ENCODE data around the gene USP7.
"Not testable (repeated sequence)": the region's sequence is repeated elsewhere in the genome, so short reads cannot be mapped to it uniquely, and the experiment has no call there.

USP7 gene

GRCh38 chr16:8972843-8973586 lies 9.3 kb upstream of the USP7 start:
- DNase-seq (ENCODE audit: low read depth): no peak

DNA sequence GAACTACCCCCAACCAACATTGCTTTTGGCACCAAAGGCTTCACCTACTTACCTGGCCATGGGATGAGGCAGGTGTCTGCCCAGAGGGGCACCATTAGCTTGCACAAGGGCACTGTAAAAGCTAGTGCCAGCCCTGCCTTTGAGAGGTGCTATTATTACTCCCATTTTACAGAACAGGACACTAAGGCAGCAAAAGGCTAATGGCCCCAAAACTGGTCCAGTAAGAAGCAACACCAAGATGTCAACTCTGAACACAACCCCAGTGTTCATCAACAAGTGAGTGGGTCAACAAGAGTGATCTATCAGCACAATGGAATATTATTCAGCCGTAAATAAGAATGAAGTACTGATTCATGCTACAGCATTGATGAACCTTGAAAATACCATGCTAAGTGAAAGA lies 7.7 kb upstream of the USP7 start:
- no peak for DNase-seq (ENCODE audit: low read depth)

DNA sequence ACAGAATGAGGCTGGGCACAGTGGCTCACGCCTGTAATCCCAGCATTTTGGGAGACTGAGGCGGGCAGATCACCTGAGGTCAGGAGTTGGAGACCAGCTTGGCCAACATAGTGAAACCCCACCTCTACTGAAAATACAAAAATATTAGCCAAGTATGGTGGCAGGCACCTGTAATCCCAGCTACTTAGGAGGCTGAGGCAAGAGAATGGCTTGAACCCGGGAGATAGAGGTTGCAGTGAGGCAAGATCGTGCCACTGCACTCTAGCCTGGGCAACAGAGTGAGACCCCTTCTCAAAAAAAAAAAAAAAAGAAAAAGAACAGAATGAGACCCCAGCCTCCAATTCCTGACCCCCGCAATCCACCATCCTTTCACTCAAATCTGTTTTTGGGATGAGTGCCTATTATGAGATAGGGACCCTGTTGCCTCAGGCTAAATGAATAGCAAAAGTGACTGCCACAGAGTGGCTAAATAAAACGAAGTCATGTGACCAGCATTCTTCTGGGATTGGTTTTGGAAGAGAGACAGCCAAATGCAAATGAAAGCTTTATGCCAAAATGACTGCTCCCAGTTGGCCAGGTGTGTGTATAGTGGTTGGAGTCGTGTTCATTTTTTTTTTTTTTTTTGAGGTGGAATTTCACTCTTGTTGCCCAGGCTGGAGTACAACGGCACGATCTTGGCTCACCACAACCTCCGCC lies 5.6 kb upstream of the USP7 start:
- not testable (repeated sequence) for DNase-seq (ENCODE audit: low read depth)

- DNase-seq (ENCODE audit: low read depth): not testable (repeated sequence)
Observed at GRCh38 chr16:8968054-8968453, 4.3 kb upstream of the USP7 start.

DNA sequence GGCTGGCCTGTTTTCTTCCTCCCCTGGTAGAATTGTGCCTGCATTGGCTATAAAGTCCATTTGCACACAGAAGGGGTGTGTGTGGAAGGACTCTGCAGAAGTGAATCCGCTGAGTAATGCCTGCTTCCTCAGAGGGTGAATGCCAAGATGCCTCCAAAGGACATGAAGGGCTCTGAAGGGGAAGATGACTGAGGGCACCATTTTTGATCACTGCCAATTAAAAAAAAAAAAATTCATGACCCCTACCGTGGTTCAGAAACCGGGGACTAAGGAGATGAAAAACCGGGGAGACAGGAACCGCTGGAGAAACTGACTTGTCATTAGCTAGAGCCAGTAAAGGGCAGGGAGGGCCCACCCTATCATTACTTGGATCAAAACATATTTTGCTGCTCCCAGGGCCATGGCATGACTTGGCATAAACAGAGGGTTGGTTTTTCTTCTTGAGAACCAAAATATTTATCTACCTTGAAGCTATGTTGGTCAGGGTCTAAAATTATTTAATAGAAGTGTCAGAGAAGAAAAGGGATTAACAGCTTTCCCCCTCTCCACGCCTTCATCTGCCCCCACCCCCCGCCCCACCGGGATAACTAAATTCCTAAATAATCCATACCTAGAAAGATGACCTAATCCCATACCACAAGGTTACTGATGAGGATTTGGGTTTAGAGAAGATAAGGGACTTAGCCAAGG lies 3.6 kb upstream of the USP7 start:
- no peak for DNase-seq (ENCODE audit: low read depth)

GRCh38 chr16:8966817-8967131 lies 3.1 kb upstream of the USP7 start:
- no peak for DNase-seq (ENCODE audit: low read depth)

DNA sequence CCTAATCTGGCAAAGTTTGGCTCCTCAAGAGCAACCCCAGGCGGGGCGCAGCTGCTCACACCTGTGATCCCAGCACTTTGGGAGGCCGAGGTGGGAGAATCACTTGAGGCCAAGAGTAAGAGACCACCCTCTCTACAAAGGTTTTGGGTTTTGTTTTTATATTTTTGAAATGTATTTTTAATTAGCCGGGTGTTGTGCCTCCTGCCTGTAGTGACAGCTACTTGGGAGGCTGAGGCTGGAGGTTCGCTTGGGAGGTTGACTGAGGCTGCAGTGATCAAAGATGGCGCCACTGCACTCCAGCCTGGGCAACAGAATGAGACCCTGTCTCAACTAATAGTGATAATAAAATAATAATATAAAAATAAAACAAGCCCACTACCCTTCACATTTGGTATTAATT lies 756 bp upstream of the USP7 start:
- DNase-seq (ENCODE audit: low read depth): no peak

DNA sequence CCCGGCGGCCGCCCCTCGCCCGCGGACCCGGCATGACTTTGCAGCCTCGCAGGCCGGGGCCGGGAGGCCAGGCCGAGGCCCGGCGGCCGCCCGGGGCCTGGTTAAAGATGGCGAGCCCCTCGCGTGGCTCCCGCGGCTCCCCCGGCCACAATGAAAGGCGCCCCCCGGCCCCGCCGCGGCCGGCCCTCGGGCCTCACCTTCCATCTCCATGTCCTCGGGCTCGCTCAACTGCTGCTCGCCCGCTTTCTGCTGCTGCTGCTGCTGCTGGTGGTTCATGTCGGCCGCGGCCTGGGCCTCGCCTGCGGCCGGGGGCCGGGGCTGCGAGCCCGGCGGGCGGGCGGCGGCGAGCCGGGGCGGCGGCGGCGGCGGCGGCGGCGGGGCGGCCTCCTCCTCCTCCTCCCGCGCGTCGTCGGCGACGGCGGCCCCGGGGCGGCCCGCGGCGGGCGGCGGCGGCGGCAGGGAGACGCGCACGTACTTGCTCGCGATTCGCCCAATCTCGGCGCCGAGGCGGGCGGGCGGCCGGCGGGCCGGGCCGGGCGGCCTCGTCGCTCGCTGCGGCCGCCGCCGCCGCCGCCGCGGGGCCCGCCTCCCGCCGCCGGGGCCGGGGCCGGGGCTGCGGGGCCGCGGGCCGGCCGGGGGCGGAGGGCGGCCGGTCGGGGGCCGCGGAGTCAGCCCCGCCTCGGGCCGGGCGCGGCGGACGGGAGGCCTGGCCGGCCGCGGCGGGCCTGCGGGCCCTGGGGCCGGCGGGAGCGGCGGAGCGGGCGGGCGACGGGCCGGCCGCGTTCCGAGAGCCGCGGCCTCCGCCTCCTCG lies 491 bp downstream of the USP7 start:
- DNase-seq (ENCODE audit: low read depth): no peak

DNA sequence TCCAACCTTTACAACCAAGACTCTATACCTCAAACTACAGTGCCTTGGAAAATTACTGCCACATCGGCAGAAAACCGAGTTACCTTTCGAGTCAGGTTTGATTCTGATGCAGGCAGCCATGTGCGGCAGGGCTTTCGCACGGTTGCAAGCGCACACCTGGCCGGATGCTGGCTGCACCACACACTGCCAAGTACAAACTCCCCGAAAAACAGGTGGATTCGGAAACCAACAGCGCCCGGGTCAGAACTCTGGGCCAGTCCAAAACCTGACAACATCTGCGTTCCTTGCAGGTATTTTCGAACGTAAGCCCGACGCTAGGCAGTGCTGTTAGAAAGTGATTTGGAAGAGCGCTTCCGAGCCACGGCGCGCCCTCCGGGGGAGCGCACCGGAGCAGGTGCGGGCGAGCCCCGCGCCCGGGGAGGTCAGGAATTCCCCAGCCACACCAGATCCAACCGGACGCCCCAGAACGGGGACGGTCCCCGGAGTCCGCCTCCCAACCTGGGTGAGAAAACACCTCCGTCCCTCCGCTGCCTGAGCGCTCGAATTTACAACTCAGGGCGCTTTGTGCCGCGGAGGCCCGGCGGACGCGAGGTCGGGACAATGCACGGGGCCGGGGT lies 1.2 kb downstream of the USP7 start:
- no peak for DNase-seq (ENCODE audit: low read depth)

DNA sequence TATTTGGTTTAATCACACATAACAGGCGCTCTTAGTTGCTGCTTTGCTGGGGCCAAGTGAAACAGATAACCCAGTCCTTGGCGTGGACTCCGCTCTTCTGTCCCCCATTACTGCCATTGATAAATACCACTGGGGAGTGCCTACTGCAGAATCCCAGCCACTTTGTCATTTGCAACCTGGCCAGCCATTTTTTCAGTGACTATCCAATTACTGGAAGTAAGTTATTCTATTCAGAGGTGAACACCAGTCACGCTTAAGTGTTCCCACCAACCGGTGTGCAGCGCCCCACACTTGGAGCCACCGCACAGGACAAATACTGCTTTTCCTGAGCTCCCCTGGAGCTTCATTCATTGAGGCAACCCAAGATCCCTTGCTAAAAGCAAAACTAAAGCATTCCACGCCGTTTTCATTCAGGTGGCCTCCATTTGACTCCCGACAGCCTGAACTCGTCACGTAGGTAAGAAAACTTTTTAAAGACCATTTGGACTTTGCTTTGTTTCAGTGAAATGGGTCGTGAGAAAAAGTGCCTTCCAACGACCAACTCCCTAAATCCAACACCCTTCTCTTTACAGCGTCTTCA lies 1.8 kb downstream of the USP7 start:
- DNase-seq (ENCODE audit: low read depth): no peak

DNA sequence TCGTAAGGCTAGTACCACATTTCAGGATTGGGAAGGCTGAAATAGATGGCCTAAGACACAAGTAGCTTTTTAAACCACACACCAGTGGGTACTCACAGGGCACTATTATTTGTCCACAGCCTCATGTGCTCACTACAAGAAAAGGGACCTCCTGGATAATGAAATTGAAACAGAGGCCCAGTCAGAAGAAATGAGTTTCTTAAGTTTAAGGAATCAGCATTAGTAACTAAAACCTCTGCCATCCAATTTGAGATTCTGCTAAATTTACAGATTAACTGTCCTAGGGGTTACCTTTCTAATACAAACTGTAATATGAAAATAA lies 3.0 kb downstream of the USP7 start:
- no peak for DNase-seq (ENCODE audit: low read depth)

DNA sequence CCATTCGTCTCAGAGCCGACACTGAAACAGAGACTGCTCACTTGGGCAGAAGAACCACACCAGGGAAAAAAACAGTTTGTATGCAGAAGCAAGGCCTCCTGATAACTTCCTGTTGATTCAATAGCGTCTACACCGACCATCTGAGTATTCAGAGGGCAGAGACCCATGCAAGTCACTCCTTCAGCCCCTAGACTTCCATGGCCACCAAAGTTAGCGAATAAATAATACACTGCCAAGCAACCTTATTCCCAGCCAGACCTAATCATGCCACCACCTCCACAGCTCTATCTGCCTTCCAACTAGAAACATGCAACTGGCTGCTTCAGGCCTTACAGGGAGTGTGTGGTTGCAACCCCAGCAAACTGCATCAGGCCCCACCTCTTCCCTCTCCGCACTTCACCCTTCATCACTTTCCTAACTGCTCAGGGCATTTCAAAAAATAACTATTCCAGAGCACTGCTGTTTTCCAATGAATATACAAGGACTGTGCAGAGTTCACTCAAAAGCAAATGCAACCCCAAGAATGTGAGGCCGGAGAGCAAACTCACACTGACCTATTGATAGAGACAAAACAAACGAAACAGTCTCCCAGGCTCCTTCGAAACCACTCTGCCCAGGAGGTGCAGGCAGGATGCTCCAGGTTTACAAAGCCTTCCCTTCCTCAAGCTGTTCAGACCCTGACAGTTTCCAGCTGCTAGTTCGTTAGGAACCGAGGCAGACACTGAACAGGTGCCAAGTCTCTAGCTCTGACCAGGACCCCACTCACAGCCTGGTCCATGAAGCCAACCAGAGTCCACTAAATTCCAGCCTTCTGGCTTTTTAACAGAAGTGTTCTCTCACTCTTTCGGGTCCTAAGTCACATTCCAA lies 3.6 kb downstream of the USP7 start:
- DNase-seq (ENCODE audit: low read depth): no peak

DNA sequence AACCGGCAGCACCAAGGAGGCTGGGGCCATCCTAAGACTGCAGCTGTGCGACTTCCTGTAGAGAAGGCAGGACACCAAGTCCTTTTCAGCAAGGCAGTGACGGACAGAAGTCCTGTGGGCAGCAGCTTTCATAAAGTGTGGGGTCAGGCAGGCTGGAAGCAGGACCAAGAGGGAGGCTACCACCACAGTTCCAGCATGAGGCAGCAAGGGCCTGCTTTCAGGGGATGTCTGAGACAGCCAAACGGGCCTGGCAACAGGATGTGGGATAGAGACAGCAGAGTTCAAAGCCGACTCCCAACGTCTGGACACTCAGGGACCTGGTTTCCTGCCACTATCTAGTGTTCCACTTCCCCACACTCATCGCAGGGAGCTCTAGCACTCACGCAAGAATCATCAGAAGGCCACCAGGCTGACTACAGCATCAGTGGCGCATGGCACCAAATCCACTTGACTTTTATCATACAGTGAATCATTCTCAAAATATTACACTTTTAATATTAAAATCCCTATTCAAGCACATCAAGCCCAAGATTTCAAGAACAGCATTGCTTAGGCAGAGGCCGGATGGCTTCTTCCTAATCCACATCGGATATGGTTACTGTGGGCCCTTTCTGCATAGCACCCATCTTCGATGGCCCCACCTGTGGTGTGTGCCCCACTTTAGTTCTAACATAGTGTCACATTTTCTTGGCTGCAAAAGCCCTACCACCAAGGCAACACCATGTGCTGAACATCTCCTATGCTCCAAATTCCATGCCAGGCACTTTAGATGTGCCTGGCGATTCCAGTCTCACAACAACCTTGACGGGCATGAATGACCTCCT lies 5.2 kb downstream of the USP7 start:
- peak; percentile 29 for DNase-seq (ENCODE audit: low read depth)

GRCh38 chr16:8957509-8958157 lies 6.1 kb downstream of the USP7 start:
- no peak for DNase-seq (ENCODE audit: low read depth)

DNA sequence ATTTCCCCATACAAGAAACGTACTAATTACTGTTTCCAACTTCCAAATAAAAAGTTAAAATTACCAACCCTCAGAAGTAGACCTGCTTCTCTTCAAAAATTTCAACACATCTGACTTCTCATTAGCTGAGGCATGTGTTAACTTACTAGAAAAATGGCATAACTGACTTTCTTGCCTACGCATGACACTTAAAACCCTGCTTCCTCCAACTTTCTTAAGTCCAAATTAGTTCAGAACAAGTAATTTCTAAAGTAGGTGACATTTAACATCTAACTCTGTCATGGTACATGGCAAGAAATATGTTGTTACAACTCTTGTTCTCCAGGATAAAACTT lies 6.7 kb downstream of the USP7 start:
- DNase-seq (ENCODE audit: low read depth): no peak

GRCh38 chr16:8956265-8957062 lies 7.2 kb downstream of the USP7 start:
- no peak for DNase-seq (ENCODE audit: low read depth)

GRCh38 chr16:8955828-8956227 lies 7.9 kb downstream of the USP7 start:
- no peak for DNase-seq (ENCODE audit: low read depth)

DNA sequence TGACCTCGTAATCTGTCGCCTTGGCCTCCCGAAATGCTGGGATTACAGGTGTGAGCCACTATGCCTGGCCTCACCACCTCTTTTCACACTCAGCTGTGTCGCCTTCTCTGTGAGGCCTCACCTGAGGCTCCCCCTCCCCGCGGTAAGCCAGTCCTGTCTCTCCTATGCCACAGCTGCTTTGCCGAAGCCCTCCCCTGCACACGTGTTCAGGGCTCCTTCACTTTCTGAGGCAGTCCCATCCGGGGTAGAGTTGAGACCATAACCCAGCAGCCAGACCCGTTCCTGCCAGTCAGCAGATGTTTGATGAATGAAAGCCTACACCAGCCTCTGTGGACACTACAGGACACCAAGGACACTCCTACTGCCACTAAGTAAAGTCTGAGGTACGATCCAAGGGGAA lies 10.6 kb downstream of the USP7 start:
- DNase-seq (ENCODE audit: low read depth): no peak

DNA sequence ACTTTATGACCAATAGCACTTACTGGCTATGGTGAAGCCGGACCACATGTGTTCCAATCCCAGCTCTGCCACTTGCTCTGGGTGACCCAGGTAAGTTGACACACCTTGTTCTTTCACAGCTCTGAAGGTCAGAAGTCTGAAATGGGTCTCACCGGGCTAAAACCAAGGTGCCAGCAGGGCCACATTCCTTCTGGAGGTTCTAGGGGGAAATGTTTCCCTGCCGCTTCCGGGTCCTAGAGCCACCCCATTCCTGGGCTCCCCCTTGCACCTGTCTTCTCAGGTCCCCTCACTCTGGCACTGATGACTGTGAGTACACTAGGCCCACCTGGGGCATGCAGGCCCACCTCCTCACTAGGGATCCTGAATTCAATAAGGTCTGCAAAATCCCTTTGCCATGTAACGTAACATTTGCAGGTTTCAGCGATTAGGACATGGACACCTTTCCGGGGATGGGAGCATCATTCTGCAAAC lies 11.4 kb downstream of the USP7 start:
- no peak for DNase-seq (ENCODE audit: low read depth)

Measured in HS-27A (cell line).